ENCODE measurements around the gene USP3.

USP3 gene, protein sequence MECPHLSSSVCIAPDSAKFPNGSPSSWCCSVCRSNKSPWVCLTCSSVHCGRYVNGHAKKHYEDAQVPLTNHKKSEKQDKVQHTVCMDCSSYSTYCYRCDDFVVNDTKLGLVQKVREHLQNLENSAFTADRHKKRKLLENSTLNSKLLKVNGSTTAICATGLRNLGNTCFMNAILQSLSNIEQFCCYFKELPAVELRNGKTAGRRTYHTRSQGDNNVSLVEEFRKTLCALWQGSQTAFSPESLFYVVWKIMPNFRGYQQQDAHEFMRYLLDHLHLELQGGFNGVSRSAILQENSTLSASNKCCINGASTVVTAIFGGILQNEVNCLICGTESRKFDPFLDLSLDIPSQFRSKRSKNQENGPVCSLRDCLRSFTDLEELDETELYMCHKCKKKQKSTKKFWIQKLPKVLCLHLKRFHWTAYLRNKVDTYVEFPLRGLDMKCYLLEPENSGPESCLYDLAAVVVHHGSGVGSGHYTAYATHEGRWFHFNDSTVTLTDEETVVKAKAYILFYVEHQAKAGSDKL

DNA sequence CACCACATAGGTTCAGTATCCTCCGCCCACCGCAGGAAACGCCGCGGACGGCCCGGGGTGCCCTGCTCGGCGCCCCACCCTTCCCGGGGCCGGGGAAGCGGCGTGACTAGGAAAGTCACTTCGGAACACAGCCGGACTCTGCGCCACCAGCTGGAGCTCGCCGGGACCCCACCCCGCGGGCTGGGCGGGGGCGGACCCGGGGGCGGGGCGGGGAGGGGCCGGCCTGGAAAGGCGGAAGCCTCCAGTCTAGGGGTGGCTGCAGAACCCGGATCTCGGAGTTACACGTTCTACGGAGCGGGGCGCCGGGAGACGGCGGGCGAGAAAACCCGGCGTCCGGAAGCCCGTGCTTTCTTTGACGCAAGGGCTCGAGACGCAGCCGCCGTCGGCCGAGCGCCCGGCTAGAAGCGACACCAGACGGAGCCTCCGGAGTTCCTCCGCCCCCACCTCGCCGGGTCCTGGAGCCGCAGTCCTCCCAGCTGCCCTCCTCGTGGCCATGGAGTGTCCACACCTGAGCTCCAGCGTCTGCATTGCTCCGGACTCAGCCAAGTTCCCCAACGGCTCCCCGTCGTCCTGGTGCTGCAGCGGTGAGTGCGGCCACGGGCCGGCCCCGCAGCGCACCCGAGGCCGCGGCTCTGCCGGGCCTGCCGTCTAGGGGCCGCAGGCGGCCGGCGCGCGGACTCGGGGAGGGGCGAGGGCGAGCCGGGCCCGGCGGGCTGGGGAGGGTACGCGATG is at the start of gene USP3:
Gene USP3, plus strand, starts transcription at position 347 of the 732 bp plus-strand sequence. Its CDS starts 147 bp downstream, at position 494.
- peak; percentile 88 to 91 for DNase-seq (ENCODE audit: low read depth in 2 of 2)

DNA sequence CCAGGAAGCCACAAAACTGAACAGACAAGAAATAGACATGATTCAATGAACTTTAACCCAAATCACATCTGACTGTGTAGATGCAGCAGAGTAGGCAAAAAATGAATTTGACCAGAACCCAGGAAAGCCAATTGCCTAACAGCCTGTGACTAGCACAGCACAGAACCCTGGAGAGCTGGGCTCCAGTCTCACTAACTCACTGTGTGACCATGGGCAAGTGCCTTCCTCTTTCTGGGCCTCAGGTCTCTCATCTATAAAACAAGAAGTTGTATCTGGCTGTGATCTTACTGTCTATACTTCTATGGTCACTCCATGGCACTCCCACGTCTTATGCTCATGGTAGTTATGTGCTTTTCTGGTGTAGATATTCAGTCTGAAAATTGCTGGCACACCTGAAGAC is 48.1 kb upstream of the USP3 start:
- DNase-seq (ENCODE audit: low read depth in 2 of 2): no peak

DNA sequence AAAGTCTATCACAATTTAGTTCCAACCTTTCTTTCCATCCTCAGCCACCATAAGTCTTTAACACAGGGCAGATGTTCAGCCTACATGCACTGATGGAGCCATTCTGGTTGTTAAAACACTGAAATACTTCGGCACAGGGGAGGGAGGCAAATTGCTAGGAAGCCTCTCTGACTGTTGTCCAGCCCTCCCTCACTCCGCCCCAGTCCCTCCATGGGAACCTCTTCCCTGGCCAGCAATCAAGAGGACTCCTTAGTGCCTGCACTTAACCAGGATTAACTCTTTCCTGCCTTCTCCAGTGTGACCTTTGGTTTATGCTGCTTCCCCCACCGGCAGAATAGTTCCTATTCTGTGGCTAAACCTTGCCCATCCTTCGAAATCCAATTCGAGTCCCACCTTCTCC is 47.0 kb upstream of the USP3 start:
- DNase-seq (ENCODE audit: low read depth in 2 of 2): no peak

- no peak for DNase-seq (ENCODE audit: low read depth in 2 of 2)
Measured at GRCh38 chr15:63458026-63458425, 46.4 kb upstream of the USP3 start.

DNA sequence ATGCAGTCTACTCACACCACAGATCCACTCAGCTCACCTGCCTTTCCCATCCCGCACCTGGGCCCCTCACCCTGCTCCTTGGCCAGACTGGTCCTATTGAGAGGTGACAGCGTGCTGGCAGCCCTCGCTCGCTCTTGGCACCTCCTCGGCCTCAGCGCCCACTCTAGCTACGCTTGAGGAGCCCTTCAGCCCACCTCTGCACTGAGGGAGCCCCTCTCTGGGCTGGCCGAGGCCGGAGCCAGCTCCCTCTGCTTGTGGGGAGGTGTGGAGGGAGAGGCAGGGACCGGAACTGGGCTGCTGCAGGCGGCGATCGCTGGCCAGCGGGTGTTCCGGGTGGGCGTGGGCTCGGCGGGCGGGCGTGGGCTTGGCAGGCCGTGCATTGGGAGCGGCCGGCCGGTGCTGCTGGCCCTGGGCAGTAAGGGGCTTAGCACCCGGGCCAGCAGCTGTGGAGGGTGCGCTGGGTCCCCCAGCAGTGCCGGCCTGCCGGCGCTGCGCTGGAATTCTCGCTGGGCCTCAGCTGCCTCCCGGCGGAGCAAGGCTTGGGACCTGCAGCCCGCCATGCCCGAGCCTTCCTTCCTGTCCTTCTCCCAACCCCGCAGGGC is 45.5 kb upstream of the USP3 start:
- DNase-seq (ENCODE audit: low read depth in 2 of 2): no peak

DNA sequence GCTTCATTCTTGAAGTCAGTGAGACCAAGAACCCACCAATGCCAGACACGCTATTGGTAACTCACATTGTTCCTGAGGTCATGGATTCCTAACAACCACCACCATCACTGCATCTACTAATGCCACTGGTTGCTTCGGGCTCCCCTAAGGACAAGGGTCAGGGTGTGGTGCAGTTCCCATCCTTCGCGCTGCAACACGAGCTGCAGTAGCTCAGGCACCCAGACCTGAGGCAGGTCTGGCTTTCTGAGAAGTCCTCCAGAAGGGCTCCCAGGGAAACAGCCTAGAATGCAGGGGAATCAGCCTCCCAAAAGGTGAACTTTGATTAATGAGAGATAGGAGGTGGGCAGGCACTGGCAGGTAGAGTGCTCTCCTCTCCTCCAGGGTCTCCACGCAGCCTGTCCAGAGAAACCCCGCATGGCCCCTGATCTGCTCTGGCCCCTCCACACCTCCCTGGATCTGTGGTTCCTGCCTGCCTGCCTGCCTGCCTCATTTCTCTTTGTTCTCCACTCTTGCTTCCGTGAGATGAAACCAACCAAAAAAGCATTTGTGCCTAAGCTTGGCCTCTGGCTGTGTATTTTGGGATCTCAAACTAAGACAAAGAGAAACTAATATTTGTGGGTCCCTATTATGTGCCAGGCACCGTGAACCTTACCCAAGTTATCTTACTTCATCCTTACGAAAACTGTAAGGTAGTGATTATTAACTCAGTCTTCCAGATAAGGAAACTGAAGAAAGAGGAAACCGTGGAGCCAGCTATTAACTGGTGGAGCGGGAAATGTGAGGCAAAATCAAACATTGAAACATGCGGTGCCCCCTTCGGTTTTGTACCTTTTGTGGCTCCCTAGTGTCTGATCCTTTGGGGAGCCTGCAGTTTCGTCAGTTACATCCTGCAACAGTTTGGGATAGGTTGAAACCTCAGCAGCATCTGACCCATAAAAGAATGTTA is 43.9 kb upstream of the USP3 start:
- no peak for DNase-seq (ENCODE audit: low read depth in 2 of 2)

GRCh38 chr15:63461230-63461985 is 43.0 kb upstream of the USP3 start:
- DNase-seq (ENCODE audit: low read depth in 2 of 2): no peak

DNA sequence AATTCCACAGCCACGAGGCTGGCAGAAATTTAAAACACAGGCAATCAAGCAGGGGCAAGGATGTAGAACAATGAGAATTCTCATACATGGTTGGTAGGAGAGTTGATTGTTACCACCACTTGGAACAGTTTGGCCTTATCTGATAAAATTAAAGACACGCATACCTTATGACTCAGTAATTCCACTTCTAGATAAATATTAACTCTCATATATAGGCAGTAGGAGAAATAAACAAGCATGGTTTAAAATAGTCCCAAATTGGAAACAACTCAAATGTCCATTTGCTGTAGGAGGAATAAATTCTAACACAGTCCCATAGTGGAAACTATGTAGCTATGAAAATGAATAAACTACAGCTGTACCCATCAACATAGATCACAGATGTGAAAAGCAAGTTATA is 42.3 kb upstream of the USP3 start:
- DNase-seq (ENCODE audit: low read depth in 2 of 2): no peak

- DNase-seq (ENCODE audit: low read depth in 2 of 2): no peak
Measured at GRCh38 chr15:63463036-63463435, 41.4 kb upstream of the USP3 start.

GRCh38 chr15:63463793-63464192 is 40.6 kb upstream of the USP3 start:
- DNase-seq (ENCODE audit: low read depth in 2 of 2): no peak

- peak in 1 of 2 experiments; percentile 11 for DNase-seq (ENCODE audit: low read depth in 2 of 2)
Measured at GRCh38 chr15:63465104-63465503, 39.3 kb upstream of the USP3 start.

- DNase-seq (ENCODE audit: low read depth in 2 of 2): peak in 1 of 2 experiments; percentile 16
Measured at GRCh38 chr15:63466378-63467192, 37.8 kb upstream of the USP3 start.

GRCh38 chr15:63469190-63469589 is 35.2 kb upstream of the USP3 start:
- no peak for DNase-seq (ENCODE audit: low read depth in 2 of 2)

- no peak for DNase-seq (ENCODE audit: low read depth in 2 of 2)
Measured at GRCh38 chr15:63469984-63470383, 34.4 kb upstream of the USP3 start.

- DNase-seq (ENCODE audit: low read depth in 2 of 2): no peak
Measured at GRCh38 chr15:63473007-63473748, 31.2 kb upstream of the USP3 start.

DNA sequence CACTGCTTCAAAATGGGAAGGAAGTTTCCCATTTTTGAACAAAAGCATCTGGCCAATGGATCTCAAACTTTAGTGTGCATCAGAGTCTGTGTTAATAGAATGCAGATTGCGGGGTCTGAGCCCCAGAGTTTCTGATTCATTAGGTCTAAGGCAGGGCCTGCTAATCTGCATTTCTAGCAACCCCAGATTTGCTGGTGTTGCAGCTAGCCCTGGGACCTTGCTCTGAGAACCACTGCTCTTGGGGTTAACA is 30.7 kb upstream of the USP3 start:
- no peak for DNase-seq (ENCODE audit: low read depth in 2 of 2)

- DNase-seq (ENCODE audit: low read depth in 2 of 2): no peak
Measured at GRCh38 chr15:63473999-63474809, 30.2 kb upstream of the USP3 start.

DNA sequence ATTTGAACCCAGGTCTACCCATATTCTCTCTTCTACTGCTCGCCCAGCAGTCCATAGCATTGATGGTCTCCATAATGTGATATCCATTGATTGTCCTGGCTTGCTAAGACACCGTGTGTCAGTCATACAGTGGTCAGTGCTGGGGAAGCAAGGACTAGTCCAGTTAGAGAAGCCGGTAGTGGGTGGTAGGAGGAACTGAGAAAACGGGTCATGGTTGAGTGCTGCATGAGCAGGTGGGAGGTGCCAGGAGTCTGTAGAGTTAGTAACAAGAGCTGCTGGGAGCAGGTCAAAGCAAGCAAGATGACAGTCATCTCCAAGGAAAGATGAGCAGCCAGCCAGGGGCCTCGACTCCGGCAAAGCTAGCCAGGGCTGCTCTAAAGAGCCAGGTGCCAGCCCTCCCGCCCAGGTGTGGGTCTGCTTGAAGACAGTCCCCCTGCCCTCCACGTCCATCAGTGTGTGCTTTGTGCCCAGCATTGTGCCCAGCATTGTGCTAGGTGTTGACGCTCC is 29.5 kb upstream of the USP3 start:
- no peak for DNase-seq (ENCODE audit: low read depth in 2 of 2)
